Measurements from ENCODE around the gene CTSZ.
"Not testable (repeated sequence)": the region's sequence is repeated elsewhere in the genome, so short reads cannot be mapped to it uniquely, and the experiment has no call there.

The CTSZ gene

GRCh38 chr20:58995461-58996225 is 11.4 kb downstream of the CTSZ start:
- no peak for DNase-seq

- no peak for DNase-seq
Measured at GRCh38 chr20:58994390-58995159, 12.5 kb downstream of the CTSZ start.

- DNase-seq, result no peak
Measured at GRCh38 chr20:58993332-58994248, 13.5 kb downstream of the CTSZ start.

GRCh38 chr20:58992911-58993310 is 14.1 kb downstream of the CTSZ start:
- no peak for DNase-seq

GRCh38 chr20:58991715-58992114 is 15.3 kb downstream of the CTSZ start:
- DNase-seq, result no peak

GRCh38 chr20:58990651-58991445 is 16.2 kb downstream of the CTSZ start:
- DNase-seq, result no peak

GRCh38 chr20:58989196-58989595 is 17.9 kb downstream of the CTSZ start:
- DNase-seq, result no peak

GRCh38 chr20:58988565-58988882 is 18.5 kb downstream of the CTSZ start:
- DNase-seq, result no peak

- DNase-seq, result no peak
Measured at GRCh38 chr20:58987790-58988564, 19.1 kb downstream of the CTSZ start.

- DNase-seq, result no peak
Measured at GRCh38 chr20:58986968-58987517, 20.0 kb downstream of the CTSZ start.

- DNase-seq, result no peak
Measured at GRCh38 chr20:58986286-58986967, 20.6 kb downstream of the CTSZ start.

GRCh38 chr20:58985656-58986055 is 21.4 kb downstream of the CTSZ start:
- DNase-seq, result no peak

GRCh38 chr20:58984691-58985090 is 22.4 kb downstream of the CTSZ start:
- DNase-seq, result no peak

GRCh38 chr20:58983115-58983468 is 24.0 kb downstream of the CTSZ start:
- DNase-seq, result not testable (repeated sequence)

- DNase-seq, result no peak
Measured at GRCh38 chr20:58982406-58983114, 24.5 kb downstream of the CTSZ start.

- DNase-seq, result no peak
Measured at GRCh38 chr20:58981628-58982364, 25.3 kb downstream of the CTSZ start.

- DNase-seq, result peak; percentile 84 to 87
Measured at GRCh38 chr20:58980711-58981627, 26.1 kb downstream of the CTSZ start, which contains the start of gene NELFCD. Gene NELFCD (plus strand): TSS chr20:58981256. CDS start chr20:58981310, 54 bp downstream.

All from activated CD4-positive, alpha-beta T cell treated with anti-CD3 and anti-CD28 coated beads for 4 hours (primary cell).